HT1080 (cell line): ENCODE measurements around the gene ANKRD44. TPM values are rescaled to one million over a fixed set of nuclear protein-coding genes. Genes with fewer than 3 reads are reported as not detected.
A peak's percentile ranks its signal among the peaks of the same experiment; 100 is the strongest.
"Not testable (repeated sequence)": the region's sequence is repeated elsewhere in the genome, so short reads cannot be mapped to it uniquely, and the experiment has no call there.

Experiments
- DNase-seq: peaks from one replicate; pipeline ENCODE4 v3.0.0-alpha.2; 2015; ENCODE audit warnings: low read depth
- total RNA-seq: library from RNA; depleted of rRNA; stranded (reverse); fragments of >200 nt; shearing (Covaris generic); gene quantifications from 2 replicates; pipeline ENCODE4 v1.2.3, GENCODE V29; 2014

Gene ANKRD44
- total RNA-seq, 1 experiment from 2014 or later = 16.0 TPM

- DNase-seq = peak; percentile 11
These were observed 256.1 kb downstream of the ANKRD44 start for GRCh38 chr2:197054437-197054836.

GRCh38 chr2:197052356-197052755 is 258.2 kb downstream of the ANKRD44 start:
- no peak for DNase-seq

GRCh38 chr2:197045115-197045514 is 265.5 kb downstream of the ANKRD44 start:
- DNase-seq = no peak

GRCh38 chr2:197042739-197043196 is 267.8 kb downstream of the ANKRD44 start:
- no peak for DNase-seq

GRCh38 chr2:197037863-197038398 is 272.6 kb downstream of the ANKRD44 start:
- DNase-seq = peak; percentile 12

GRCh38 chr2:197035002-197035401 is 275.6 kb downstream of the ANKRD44 start:
- no peak for DNase-seq

- no peak for DNase-seq
These were observed 276.3 kb downstream of the ANKRD44 start for GRCh38 chr2:197034292-197034691.

GRCh38 chr2:197033222-197033621 is 277.4 kb downstream of the ANKRD44 start:
- no peak for DNase-seq

- no peak for DNase-seq
These were observed 278.8 kb downstream of the ANKRD44 start for GRCh38 chr2:197031803-197032202.

- DNase-seq = no peak
These were observed 280.5 kb downstream of the ANKRD44 start for GRCh38 chr2:197030090-197030489.

- DNase-seq = no peak
These were observed 281.9 kb downstream of the ANKRD44 start for GRCh38 chr2:197028633-197029032.

GRCh38 chr2:197028230-197028629 is 282.4 kb downstream of the ANKRD44 start:
- peak; percentile 98 for DNase-seq

- no peak for DNase-seq
These were observed 286.4 kb downstream of the ANKRD44 start for GRCh38 chr2:197024206-197024605.

GRCh38 chr2:197020921-197021320 is 289.7 kb downstream of the ANKRD44 start:
- DNase-seq = not testable (repeated sequence)

GRCh38 chr2:197013098-197013497 is 297.5 kb downstream of the ANKRD44 start:
- DNase-seq = no peak

GRCh38 chr2:197011801-197012641 is 298.6 kb downstream of the ANKRD44 start:
- DNase-seq = peak; percentile 59

GRCh38 chr2:197011021-197011417 is 299.6 kb downstream of the ANKRD44 start:
- no peak for DNase-seq

- DNase-seq = no peak
These were observed 300.2 kb downstream of the ANKRD44 start for GRCh38 chr2:197010200-197011020.

- not testable (repeated sequence) for DNase-seq
These were observed 301.7 kb downstream of the ANKRD44 start for GRCh38 chr2:197008741-197009341.

GRCh38 chr2:197007716-197008628 is 302.6 kb downstream of the ANKRD44 start:
- DNase-seq = peak; percentile 53
